Adrenal gland (tissue), 5 donors: ENCODE measurements around the gene RBFOX1.

Experiments
- CTCF ChIP-seq, 6 experiments: fragments of 450-650 bp in 4 of 6; fragments of 200-600 bp in 2 of 6; sonication (generic) in 1 of 6; IDR thresholded peaks; 1 replicate in 5 of 6; 2 replicates in 1 of 6; pipeline versions ENCODE4 v1.5.1 to v1.8.0; 2016 to 2021; ENCODE audit warnings: antibody characterized with exemption in 6 of 6, mild to moderate bottlenecking in 2 of 6, moderate library complexity in 1 of 6
- POLR2A ChIP-seq, 2 donors: fragments of 450-650 bp; IDR thresholded peaks; one replicate each; pipeline ENCODE4 v1.6.1; 2017; ENCODE audit warnings: antibody characterized with exemption in 2 of 2, mild to moderate bottlenecking in 2 of 2, moderate library complexity in 1 of 2
- donor health status: DM: no; HTN: no; CAD: no.

DNA sequence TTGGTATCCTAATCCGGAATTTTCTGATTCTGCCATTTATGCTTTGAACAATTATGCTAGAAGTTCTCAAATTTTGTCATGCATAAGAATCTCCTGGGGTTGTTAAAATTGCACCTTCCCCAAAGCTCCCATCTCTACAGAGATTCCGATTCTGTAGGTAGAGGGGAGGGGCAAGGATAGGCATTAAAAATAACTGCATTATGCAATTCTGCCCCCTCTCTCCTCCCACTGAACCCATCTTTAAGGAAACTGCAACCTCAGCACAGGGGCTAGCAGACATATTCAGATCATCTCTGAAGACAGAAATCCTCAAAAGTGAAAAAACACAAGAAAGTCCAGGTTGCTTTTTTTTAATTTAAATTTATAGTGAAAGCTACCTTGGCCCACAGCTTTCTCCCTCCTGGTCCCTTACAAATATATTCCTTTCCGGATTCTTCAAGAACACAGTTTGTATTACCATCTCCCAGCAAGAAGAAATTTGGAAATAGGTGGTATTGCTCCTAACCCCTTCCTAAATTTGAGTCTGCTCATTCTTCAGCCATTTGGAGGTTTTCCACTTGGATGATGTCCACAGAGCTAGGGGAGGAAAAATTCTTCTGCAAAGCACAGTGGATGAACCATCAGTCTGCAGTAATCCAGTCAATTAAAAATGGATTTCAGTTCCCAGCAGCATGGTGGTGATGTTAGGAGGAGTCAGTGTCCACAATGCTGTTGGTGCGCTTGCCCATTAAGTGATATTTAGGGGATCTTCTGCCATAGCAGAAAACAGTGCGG, 67.7 kb downstream of the RBFOX1 start:
- TF ChIP-seq CTCF (IDR thresholded peaks at IDR 0.05) (no peak), POLR2A (IDR thresholded peaks at IDR 0.05) (no peak)
